GM10266 (cell line): ENCODE measurements around the gene KIF25.

Source experiments
- DNase-seq: peaks from one replicate; pipeline ENCODE4 v3.0.0; 2012; ENCODE audit errors: extremely low spot score
- TF ChIP-seq, protein P1 (sequence below): IDR thresholded peaks from 2 replicates; pipeline ENCODE4 v1.5.1; 2012; ENCODE audit warnings: mild to moderate bottlenecking, low read depth; ENCODE audit not compliant: control insufficient read depth, insufficient read depth; ENCODE audit errors: missing control alignments

KIF25 gene

DNA sequence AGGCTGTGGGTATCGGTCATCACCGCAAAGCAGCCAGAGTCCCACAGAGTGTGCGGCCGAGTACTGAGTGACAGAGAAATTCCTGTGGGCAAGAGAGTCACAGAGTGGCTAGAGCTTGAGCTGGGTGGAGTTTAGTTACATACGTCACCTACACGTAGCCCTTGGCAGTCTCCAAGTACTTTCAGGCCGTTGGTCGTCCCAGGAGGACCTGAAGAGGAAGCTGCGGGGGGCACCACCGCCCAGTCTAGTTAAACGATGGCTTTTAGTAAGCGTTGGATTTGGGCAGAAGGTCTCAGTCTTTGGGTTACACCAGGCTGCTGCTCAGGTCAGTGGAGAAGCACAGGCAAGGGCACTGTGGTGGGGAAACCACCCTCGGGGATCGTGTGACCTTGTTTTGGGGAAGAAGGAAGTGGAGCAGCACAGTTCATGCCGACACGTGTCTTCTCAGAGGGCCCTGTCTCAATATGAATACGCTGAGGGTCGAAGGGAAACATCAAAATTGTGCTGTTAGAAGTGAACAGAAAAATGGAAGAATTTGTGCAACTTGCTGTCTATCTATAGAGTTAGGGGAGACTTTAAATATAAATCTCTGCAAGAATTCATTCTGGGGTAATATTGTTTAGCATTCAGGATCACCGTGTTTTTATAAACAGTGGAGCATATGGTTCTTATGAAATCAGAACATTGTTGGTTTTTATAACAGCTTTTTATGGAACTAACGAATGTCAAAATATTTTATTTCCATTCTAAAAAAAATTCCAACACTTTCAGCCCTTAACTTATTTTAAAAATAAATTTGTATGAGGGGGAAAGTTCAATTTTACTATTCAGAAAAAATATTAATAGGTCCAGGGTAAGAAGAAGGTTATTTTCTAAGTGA lies 28.6 kb downstream of the KIF25 start:
- DNase-seq: no peak
- TF ChIP-seq, protein P1, sequence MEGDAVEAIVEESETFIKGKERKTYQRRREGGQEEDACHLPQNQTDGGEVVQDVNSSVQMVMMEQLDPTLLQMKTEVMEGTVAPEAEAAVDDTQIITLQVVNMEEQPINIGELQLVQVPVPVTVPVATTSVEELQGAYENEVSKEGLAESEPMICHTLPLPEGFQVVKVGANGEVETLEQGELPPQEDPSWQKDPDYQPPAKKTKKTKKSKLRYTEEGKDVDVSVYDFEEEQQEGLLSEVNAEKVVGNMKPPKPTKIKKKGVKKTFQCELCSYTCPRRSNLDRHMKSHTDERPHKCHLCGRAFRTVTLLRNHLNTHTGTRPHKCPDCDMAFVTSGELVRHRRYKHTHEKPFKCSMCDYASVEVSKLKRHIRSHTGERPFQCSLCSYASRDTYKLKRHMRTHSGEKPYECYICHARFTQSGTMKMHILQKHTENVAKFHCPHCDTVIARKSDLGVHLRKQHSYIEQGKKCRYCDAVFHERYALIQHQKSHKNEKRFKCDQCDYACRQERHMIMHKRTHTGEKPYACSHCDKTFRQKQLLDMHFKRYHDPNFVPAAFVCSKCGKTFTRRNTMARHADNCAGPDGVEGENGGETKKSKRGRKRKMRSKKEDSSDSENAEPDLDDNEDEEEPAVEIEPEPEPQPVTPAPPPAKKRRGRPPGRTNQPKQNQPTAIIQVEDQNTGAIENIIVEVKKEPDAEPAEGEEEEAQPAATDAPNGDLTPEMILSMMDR: no peak

DNA sequence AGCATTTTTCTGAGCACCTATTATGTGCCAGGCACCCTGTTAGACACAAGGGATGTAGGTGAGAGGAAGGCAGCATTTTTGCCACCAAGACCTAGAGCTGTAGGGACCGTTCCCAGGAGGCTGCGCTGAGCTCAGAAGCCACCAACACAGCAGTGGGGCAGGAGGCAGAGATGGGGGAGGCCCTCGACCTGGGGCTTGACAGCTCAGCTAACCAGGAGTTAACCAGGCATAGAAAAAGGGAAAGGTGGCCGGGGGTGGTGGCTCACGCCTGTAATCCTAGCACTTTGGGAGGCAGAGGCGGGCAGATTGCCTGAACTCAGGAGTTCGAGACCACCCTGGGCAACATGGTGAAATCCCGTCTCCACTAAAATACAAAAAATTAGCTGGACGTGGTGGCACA lies 29.5 kb downstream of the KIF25 start:
- TF ChIP-seq, protein P1: no peak
- DNase-seq: no peak

DNA sequence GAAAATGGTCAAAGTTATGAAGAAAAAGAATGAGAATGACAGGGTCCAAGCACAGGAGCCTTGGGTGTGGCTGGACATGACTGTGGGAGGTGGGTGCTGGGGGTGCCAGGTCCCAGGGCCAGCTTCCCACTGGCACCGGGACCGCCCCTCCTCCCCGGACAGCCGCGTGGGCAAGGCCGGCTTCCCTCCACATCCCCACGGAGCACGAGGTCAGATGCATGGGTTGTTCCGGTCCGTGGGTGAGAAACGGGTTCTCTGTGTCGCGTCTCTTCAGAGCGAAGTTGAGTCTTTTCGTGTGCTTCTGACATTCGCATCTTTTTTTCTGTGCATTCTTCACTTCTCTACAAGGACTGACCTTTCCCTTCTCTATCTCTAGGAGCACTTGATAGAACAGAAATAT lies 30.1 kb downstream of the KIF25 start:
- TF ChIP-seq, protein P1: no peak
- DNase-seq: no peak

DNA sequence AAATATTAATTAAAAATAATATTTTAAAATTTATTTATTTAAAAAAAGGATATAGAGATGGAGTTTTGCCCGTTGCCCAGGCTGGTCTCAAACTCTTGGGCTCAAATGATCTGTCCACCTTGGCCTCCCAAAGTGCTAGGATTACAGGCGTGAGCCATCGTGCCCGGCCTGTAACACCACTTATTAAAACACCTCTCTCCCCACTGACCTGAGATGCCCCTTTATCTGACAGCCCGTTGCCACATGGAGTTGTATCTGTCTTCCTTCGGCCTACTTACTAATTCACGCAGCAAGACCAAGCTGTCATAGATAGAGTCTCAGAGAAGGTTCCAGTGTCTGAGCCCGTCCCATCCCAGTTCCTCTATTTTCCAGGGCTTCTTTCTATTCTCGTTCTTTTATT lies 30.7 kb downstream of the KIF25 start:
- no peak for DNase-seq
- TF ChIP-seq, protein P1: no peak

DNA sequence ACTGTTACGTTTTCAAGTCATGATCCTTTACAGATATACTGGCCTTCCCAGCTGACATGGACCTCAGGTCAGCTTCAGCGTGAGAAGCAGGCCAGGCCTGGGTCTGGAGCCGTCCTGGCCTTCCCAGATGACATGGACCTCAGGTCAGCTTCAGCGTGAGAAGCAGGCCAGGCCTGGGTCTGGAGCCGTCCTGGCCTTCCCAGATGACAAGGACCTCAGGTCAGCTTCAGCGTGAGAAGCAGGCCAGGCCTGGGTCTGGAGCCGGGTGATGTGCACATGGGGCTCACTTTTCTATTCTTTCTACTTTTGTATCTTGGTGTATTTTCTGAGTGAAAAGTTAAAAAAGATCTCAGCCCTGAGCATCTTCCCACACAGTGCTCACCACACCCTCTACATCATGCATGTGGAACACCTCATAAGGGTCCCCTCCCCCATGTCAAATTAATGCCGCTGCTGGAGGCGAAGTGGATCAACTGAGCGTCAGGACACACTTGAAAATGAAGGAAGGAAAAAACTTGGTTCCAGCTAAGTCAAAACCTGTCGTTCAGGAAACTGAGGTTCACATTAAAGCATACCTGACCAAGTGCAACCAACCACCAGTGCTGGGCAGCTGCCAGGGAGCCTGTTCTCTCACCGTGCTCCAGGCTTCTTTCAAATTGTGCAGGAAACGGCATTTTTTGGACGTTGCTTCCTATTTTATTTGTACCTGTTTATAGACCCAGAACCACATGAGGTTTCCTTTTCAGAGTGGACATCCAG lies 32.2 kb downstream of the KIF25 start:
- TF ChIP-seq, protein P1: no peak
- no peak for DNase-seq

DNA sequence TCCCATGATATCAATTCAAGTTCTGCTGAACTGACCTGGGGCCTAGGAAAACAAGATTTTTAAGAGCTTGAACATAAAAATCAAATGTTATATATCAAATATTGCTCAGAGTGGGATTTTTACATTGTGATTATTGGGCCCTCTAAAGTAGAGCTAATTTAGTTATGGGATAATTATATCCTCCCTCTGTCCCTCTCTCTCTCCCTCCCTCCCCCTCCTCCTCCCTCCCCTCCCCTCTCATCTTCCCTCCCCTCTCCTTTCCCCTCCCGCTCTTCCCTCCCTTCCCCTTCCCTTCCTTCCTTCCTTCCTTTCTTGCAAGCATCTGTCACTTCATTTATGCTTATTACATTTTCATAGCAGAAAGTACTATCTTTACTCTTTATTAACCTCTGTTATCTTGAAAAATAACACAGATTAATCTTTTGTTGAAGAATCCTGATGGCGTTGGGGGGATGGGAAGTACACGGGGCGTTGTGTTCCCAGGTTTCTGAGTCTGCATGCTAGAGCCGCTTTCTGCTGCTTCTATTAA lies 32.8 kb downstream of the KIF25 start:
- TF ChIP-seq, protein P1: no peak
- DNase-seq: no peak

DNA sequence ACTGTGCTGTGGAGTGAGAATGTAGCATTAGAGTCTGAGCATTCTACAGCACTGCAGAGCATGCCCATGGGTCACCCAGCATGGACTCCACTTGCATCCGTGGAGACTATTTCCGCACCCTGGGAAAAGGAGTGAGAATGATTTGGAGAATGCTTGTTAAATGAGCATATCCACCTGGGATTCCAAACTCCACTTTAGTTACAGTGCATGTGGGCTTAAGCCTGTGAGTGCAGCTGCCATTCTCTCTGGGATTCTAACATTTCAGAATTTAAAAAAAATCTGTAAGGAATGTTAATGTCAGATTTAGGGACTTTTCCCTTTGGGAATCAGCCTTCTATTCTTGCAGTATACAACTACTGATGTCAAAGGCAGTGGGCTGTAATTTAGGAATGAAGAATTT lies 33.4 kb downstream of the KIF25 start:
- DNase-seq: no peak
- TF ChIP-seq, protein P1: no peak
